GM23248 (cell line): ENCODE measurements around the gene KRT12.

Experiments used
- EZH2 ChIP-seq: fragments of 200-600 bp; sonication (generic); IDR thresholded peaks from 2 replicates; pipeline ENCODE4 v1.6.1; 2018; ENCODE audit warnings: antibody characterized with exemption, mild to moderate bottlenecking; ENCODE audit not compliant: insufficient read depth, poor library complexity, severe bottlenecking
- EZH2phosphoT487 ChIP-seq: fragments of 200-600 bp; sonication (generic); IDR thresholded peaks from 2 replicates; pipeline ENCODE4 v1.6.1; 2018; ENCODE audit warnings: antibody characterized with exemption, moderate library complexity, mild to moderate bottlenecking, low read depth; ENCODE audit not compliant: insufficient read depth

DNA sequence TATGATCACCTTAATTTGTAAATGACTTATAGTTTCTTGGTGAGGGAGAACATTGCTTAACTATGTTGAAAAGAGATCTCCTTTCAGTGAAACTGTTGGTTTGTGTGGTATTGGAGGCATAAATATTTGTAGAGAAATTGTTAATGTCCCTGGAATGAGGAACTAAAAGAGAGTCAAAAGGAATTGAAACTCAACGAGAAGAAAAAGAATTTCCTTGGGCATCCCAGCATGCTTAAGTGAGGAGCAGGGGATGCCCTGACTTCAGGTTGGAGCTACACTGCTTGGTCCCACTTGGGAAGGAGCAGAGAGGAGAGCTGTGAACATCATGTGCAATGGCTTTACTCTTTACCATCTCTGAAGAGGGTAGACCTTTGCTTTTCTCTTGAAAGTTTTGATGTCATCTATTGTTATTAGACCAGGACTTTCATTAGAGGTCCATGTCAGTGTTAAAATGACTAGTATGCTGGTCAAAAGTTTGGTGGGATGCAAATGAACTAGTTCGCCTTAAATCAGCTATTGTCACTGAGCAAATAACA lies 48.8 kb upstream of the KRT12 start:
- TF ChIP-seq EZH2 (no peak), EZH2phosphoT487 (no peak)
